ENCODE measurements around the gene CD300LF. TPM values are rescaled to one million over a fixed set of nuclear protein-coding genes. Genes with fewer than 3 reads are reported as not detected.

The CD300LF gene
- total RNA-seq, 2 experiments from 2014 or later: not detected

DNA sequence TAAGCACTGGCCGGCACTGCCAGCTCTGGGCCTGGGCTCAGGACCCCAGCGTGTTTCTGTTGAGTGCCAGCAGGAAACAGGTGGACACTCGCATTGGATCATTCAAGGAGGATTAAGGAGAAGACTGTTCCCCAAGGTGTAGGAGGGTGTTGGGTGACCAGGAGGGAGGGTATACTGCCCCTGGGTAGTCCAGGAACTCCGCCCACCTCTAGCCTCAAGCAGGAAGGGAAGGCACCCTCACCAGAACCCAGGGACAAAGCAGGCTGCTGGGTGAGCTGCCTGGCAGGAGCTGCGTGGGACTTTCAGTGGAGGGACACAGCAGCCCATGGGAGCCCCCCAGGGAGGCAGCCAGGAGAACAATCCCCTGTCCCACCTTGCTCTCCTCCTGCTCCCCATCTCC, 16.6 kb upstream of the CD300LF start:
- POLR2A ChIA-PET: no interaction called here
- no peaks in the 10 kb centered on the region for H3K9me3 Mint-ChIP-seq (ENCODE audit: insufficient read depth)
- peaks cover 10% of the 10 kb centered on the region for H3K27me3 Mint-ChIP-seq (ENCODE audit: low read depth)
- H3K4me3 Mint-ChIP-seq: no peak overlapping the region
- DNase-seq: no peak
- CTCF ChIA-PET: interaction anchor here (1.6 kb wide), 1 partner anchor 72 kb away, joined by 9 read pairs; no protein-coding TSS in a partner anchor
- no peak overlapping the region for H3K27ac Mint-ChIP-seq
- peaks cover 23% of the 10 kb centered on the region for H3K4me1 Mint-ChIP-seq (ENCODE audit: low read depth)
- ATAC-seq: no peak
- no peaks in the 10 kb centered on the region for H3K36me3 Mint-ChIP-seq (ENCODE audit: low read depth)

DNA sequence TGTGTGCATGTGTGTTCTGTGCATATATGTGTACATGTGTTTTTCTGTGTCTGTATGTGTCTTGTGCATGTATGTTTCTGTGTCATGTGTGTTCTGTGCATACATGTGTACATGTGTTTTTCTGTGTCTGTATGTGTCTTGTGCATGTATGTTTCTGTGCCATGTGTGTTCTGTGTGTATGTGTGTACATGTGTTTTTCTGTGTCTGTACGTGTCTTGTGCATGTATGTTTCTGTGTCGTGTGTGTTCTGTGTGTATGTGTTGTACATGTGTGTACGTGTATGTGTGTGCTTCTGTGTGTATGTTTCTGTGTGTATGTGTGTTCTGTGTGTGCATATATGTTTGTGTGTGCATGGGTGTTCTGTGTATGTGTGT, 16.0 kb upstream of the CD300LF start:
- H3K36me3 Mint-ChIP-seq (ENCODE audit: low read depth): no peaks in the 10 kb centered on the region
- peaks cover 30% of the 10 kb centered on the region for H3K4me1 Mint-ChIP-seq (ENCODE audit: low read depth)
- H3K27me3 Mint-ChIP-seq (ENCODE audit: low read depth): peaks cover 16% of the 10 kb centered on the region
- DNase-seq (no peak), ATAC-seq (no peak)
- H3K4me3 Mint-ChIP-seq: no peak overlapping the region
- H3K27ac Mint-ChIP-seq: no peak overlapping the region
- ChIA-PET POLR2A (no interaction called here), CTCF (interaction anchor here (1.6 kb wide), 1 partner anchor 71 kb away, joined by 9 read pairs; no protein-coding TSS in a partner anchor)
- no peaks in the 10 kb centered on the region for H3K9me3 Mint-ChIP-seq (ENCODE audit: insufficient read depth)

DNA sequence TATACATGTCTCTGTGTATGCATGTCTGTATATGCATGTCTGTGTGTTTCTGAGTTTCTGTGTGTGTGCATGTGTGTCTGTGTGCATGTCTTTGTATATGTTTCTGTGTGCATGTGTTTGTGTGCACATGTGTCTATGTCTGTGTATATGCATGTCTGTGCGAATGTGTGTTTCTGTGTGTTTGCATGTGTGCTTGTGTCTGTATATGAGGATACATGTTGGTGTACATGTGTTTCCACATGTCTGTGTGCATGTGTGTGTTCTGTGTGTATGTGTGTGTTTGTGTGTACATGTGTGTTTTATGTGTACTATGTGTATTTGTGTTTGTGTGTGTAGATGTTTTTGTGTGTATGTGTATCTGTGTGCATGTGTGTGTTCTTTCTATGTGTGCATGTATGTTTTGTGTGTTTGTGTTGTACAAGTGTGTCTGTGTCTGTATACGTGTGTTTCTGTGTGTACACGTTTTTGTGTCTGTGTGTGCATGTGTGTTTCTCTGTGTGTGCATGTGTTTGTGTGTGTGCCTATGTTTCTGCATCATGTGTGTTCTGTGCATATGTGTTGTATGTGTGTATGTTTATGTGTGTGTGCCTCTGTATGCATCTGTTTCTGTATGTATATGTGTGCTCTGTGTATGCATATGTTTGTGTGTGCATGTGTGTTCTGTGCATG, 15.4 kb upstream of the CD300LF start:
- DNase-seq (no peak), ATAC-seq (no peak)
- no peaks in the 10 kb centered on the region for H3K36me3 Mint-ChIP-seq (ENCODE audit: low read depth)
- H3K27ac Mint-ChIP-seq: no peak overlapping the region
- no peaks in the 10 kb centered on the region for H3K9me3 Mint-ChIP-seq (ENCODE audit: insufficient read depth)
- ChIA-PET CTCF (no interaction called here), POLR2A (no interaction called here)
- peaks cover 30% of the 10 kb centered on the region for H3K4me1 Mint-ChIP-seq (ENCODE audit: low read depth)
- H3K4me3 Mint-ChIP-seq: no peak overlapping the region
- H3K27me3 Mint-ChIP-seq (ENCODE audit: low read depth): peaks cover 16% of the 10 kb centered on the region

DNA sequence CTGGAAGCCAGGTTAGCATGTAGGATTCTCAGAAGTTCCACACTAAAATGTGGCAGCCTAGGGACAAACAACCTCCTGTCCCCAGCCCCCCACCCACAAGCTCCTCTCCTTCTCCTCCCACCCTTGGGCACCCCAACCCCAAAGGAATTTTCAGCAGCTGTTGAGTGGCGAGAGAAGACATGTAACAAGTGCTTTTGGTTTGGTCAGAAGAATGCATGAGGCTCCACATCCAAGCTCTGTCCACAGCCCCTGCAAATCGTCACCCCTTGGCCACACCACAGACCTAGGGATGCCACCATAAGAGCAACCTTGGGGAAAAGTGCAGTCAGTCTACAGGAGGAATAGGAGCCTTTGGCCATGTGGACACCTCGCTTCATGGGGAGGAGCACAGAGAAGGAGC, 12.4 kb upstream of the CD300LF start:
- DNase-seq (no peak), ATAC-seq (no peak)
- Mint-ChIP-seq H3K27me3 (ENCODE audit: low read depth) (peaks cover 28% of the 10 kb centered on the region), H3K4me1 (ENCODE audit: low read depth) (peaks cover 15% of the 10 kb centered on the region), H3K36me3 (ENCODE audit: low read depth) (no peaks in the 10 kb centered on the region), H3K9me3 (ENCODE audit: insufficient read depth) (no peaks in the 10 kb centered on the region), H3K4me3 (no peak overlapping the region), H3K27ac (no peak overlapping the region)
- ChIA-PET POLR2A (interaction anchor here (0.8 kb wide), 1 partner anchor 13 kb away, joined by 3 read pairs; no protein-coding TSS in a partner anchor), CTCF (interaction anchor here (2.5 to 6.0 kb wide), 2 partner anchors 12 to 68 kb away, joined by 12 to 45 read pairs; partner anchors contain the start of gene RAB37)

DNA sequence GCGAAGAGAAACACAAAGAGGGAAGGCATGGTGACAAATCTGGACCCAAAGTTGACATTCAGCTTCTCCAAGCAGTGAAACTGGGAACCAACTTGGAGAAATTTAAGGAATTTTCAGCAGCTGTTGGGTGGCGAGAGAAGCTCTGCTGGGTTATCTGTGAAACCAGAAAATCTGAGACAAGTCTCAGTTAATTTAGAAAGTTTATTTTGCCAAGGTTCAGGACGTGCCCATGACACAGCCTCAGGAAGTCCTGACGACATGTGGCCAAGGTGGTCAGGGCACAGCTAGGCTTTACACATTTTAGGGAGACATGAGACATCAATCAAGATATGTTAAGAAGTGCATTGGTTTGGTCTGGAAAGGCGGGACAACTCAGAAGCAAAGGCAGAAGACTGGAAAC, 11.2 kb upstream of the CD300LF start:
- Mint-ChIP-seq H3K4me1 (ENCODE audit: low read depth) (peaks cover 9% of the 10 kb centered on the region), H3K4me3 (no peak overlapping the region), H3K27ac (no peak overlapping the region), H3K36me3 (ENCODE audit: low read depth) (no peaks in the 10 kb centered on the region), H3K27me3 (ENCODE audit: low read depth) (peaks cover 32% of the 10 kb centered on the region), H3K9me3 (ENCODE audit: insufficient read depth) (no peaks in the 10 kb centered on the region)
- ATAC-seq (no peak), DNase-seq (no peak)
- POLR2A ChIA-PET: no interaction called here
- CTCF ChIA-PET: interaction anchor here (2.5 to 6.0 kb wide), 2 partner anchors 13 to 67 kb away, joined by 12 to 45 read pairs; partner anchors contain the start of gene RAB37

DNA sequence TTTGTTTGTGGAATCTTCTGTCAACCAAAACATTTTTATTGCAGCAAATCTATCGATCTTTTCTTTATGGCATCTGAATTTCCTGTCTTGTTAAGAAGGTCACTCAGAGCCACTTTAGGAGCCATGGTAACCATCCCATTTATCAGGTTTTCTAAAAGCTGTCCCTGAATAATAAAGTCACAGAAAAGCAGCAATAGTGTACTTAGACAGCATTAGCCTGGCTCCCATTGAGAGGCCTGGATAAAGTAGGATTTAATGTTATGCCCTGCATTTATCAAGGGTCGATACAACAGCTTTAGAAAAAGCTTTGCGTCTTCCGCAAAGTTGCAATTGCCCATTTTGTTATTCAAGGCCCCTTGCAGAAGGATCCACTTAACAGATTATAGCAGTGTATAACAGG, 10.1 kb upstream of the CD300LF start:
- Mint-ChIP-seq H3K27me3 (ENCODE audit: low read depth) (peaks cover 39% of the 10 kb centered on the region), H3K4me3 (no peak overlapping the region), H3K36me3 (ENCODE audit: low read depth) (no peaks in the 10 kb centered on the region), H3K27ac (no peak overlapping the region), H3K4me1 (ENCODE audit: low read depth) (peaks cover 9% of the 10 kb centered on the region), H3K9me3 (ENCODE audit: insufficient read depth) (no peaks in the 10 kb centered on the region)
- no peak for ATAC-seq
- no peak for DNase-seq
- ChIA-PET CTCF (interaction anchor here (1.1 to 6.0 kb wide), 3 partner anchors 14 to 68 kb away, joined by 3 to 45 read pairs (median 5); partner anchors contain the start of gene RAB37), POLR2A (interaction anchor here (0.7 kb wide), 1 partner anchor 50 kb away, joined by 3 read pairs; no protein-coding TSS in a partner anchor)

DNA sequence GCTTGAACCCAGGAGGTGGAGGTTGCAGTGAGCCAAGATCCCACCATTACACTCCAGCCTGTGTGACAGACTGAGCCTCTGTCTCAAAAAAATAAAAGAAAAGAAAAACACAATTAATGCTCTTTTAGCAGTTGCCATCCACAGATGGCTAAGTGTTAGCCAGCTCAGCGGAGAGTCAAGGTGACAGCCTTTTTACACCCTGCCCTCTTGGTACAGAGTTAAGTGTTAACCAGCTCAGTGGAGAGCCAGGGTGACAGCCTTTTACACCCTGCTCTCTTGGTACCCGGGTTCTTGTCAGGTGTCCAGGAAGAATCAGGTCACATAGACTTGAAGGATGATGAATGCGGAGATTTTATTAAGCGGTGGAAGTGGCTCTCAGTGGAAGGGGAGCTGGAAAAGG, 7.8 kb upstream of the CD300LF start:
- Mint-ChIP-seq H3K4me1 (ENCODE audit: low read depth) (peaks cover 9% of the 10 kb centered on the region), H3K9me3 (ENCODE audit: insufficient read depth) (no peaks in the 10 kb centered on the region)
- CTCF ChIA-PET: interaction anchor here (6.0 kb wide), 1 partner anchor 17 kb away, joined by 45 read pairs; the partner anchor contains the start of gene RAB37

DNA sequence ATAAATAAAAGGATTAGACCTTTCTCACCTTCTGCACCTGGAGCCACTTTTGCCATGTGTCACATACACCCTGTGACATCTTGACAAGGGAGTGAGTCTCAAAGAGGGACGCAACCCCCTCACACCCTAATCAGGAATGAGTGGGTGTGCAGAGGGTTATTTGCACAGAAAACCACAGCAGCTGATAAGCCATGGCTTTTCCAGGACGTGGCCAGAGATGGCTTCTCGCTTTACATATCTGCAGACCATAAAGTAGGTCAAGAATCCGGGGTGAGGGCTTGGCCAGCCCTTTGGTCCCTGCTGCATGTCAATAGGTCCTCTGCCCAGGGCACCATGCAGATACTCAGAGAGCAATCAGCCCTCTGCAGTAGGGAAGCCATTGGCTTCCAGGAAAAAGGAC, 2.4 kb upstream of the CD300LF start:
- no peak overlapping the region for H3K4me3 Mint-ChIP-seq
- H3K4me1 Mint-ChIP-seq (ENCODE audit: low read depth): no peaks in the 10 kb centered on the region
- ATAC-seq (no peak), DNase-seq (no peak)
- no peaks in the 10 kb centered on the region for H3K9me3 Mint-ChIP-seq (ENCODE audit: insufficient read depth)
- H3K27me3 Mint-ChIP-seq (ENCODE audit: low read depth): peaks cover 34% of the 10 kb centered on the region
- H3K36me3 Mint-ChIP-seq (ENCODE audit: low read depth): no peaks in the 10 kb centered on the region
- CTCF ChIA-PET: interaction anchor here (2.1 kb wide), 1 partner anchor 57 kb away, joined by 8 read pairs; no protein-coding TSS in a partner anchor
- H3K27ac Mint-ChIP-seq: no peak overlapping the region
- POLR2A ChIA-PET: no interaction called here

More for the DNA sequence above, 7.8 kb upstream of the CD300LF start:
- no peak overlapping the region for H3K27ac Mint-ChIP-seq
- H3K4me3 Mint-ChIP-seq: no peak overlapping the region
- POLR2A ChIA-PET: no interaction called here
- DNase-seq (no peak), ATAC-seq (no peak)
- no peaks in the 10 kb centered on the region for H3K36me3 Mint-ChIP-seq (ENCODE audit: low read depth)
- peaks cover 47% of the 10 kb centered on the region for H3K27me3 Mint-ChIP-seq (ENCODE audit: low read depth)

DNA sequence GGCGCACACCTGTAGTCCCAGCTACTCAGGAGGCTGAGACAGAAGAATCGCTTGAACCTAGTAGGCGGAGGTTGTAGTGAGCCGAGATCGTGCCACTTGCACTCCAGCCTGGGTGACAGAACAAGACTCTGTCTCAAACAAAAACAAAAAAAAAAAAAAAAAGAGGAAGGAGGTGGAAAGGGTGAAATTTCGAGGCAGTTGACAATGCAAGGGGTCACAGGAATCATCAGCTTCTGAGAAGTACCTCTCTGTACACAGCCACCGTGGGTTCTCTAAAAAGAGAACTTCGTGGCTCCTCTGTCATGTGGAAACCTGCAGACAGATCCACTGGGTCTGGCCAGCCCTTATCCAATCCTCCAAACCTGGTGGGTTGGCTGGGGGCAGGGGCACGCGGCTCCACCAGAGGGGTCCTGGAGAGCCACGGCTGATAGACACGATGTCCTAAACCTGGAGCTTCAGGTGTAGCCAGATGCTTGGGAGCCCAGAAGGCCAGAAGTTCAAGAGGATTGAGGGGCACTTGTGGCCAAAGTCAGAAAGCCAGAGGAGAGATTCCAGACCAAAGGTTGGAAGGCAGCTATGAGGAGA, 540 bp upstream of the CD300LF start:
- H3K4me3 Mint-ChIP-seq: no peak overlapping the region
- ATAC-seq (no peak), DNase-seq (no peak)
- no peaks in the 10 kb centered on the region for H3K9me3 Mint-ChIP-seq (ENCODE audit: insufficient read depth)
- H3K27ac Mint-ChIP-seq: no peak overlapping the region
- CTCF ChIA-PET: interaction anchor here (2.1 kb wide), 1 partner anchor 55 kb away, joined by 8 read pairs; no protein-coding TSS in a partner anchor
- H3K4me1 Mint-ChIP-seq (ENCODE audit: low read depth): no peaks in the 10 kb centered on the region
- POLR2A ChIA-PET: interaction anchor here (0.6 kb wide), 1 partner anchor 26 kb away, joined by 3 read pairs; no protein-coding TSS in a partner anchor
- no peaks in the 10 kb centered on the region for H3K36me3 Mint-ChIP-seq (ENCODE audit: low read depth)
- peaks cover 25% of the 10 kb centered on the region for H3K27me3 Mint-ChIP-seq (ENCODE audit: low read depth)

DNA sequence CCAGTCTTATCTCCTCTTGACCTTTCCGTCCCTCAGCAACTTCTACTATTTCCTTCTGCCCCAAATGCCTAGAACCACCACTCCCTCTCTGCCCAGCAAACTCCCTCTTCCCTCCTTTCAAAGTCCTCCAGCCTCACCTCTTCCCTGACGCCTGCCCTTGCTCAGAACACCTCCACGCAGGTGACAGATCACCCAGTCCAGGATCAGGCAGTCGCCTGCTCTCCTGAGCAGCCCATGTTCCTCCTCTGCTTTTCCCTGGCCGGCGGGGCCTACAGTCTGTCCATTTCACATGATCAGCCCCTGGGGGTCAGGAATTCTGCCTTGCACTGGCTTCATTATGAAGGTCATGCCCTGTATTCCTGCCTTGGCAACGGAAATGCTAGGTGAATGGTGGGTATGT, 422 bp downstream of the CD300LF start:
- H3K27ac Mint-ChIP-seq: no peak overlapping the region
- H3K4me1 Mint-ChIP-seq (ENCODE audit: low read depth): no peaks in the 10 kb centered on the region
- ATAC-seq: no peak
- ChIA-PET POLR2A (no interaction called here), CTCF (no interaction called here)
- no peaks in the 10 kb centered on the region for H3K9me3 Mint-ChIP-seq (ENCODE audit: insufficient read depth)
- H3K36me3 Mint-ChIP-seq (ENCODE audit: low read depth): no peaks in the 10 kb centered on the region
- peaks cover 20% of the 10 kb centered on the region for H3K27me3 Mint-ChIP-seq (ENCODE audit: low read depth)
- H3K4me3 Mint-ChIP-seq: no peak overlapping the region
- no peak for DNase-seq

DNA sequence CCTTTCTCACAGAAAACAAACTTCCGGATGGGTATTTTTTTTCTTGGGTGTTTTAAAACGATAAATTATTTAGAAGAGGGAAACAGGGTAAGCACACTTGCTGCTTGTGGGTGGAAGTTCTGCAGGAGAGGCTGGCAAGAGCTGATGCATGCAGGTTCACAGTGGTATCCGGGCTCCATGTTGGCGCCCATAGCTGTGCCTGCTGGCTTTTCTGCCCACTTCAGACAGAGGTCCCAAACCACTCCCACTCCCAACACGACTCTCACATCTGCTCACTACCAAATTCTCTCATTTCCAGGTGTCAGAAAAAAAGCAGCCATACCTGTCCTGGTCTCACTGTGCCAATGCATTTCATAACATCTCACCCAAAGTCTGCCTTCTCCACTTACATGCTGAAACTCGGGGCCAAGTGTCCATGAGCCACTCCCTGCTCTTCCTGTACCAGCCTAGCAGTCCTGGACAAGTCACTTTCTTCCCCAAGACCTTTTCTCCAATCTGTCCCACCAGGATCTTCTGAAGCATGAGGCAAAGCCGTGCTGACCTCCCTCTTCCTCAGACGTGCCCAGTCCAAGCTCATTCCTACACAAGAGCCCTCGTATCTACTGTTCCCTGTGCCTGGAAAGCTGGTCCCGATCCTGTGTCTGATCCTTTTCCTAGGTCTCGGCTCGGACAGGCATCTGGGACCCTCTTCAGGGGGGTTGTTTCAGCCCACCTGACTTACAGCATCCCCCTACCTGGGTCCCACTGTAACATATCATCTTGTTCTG, 1.5 kb downstream of the CD300LF start:
- POLR2A ChIA-PET: no interaction called here
- CTCF ChIA-PET: interaction anchor here (1.1 kb wide), 1 partner anchor 26 kb away, joined by 4 read pairs; the partner anchor contains the start of gene RAB37
- no peaks in the 10 kb centered on the region for H3K9me3 Mint-ChIP-seq (ENCODE audit: insufficient read depth)

DNA sequence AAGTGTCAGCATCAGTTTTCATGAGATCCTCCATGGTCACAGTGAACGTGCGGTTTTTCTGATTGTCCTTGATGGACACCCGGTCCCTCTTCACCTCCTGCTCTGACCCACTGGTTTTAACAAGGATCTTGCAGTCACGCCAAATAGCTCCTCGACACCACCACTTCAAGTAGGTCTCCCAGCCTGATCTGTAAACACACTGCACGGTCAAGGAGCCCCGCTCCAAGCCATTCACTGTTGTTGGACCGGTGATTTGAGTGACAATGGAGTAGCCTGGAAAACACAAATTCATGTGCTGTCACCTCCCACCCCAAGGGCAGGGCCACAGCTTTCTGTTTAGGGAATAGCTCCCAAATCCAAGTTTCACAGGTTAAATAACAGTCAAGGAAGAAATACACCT, 8.2 kb downstream of the CD300LF start:
- Mint-ChIP-seq H3K4me3 (no peak overlapping the region), H3K27ac (no peak overlapping the region), H3K4me1 (ENCODE audit: low read depth) (no peaks in the 10 kb centered on the region), H3K9me3 (ENCODE audit: insufficient read depth) (no peaks in the 10 kb centered on the region), H3K27me3 (ENCODE audit: low read depth) (peaks cover 20% of the 10 kb centered on the region), H3K36me3 (ENCODE audit: low read depth) (no peaks in the 10 kb centered on the region)
- ChIA-PET CTCF (no interaction called here), POLR2A (no interaction called here)
- DNase-seq (no peak), ATAC-seq (no peak)

More for the DNA sequence above, 1.5 kb downstream of the CD300LF start:
- Mint-ChIP-seq H3K36me3 (ENCODE audit: low read depth) (no peaks in the 10 kb centered on the region), H3K27me3 (ENCODE audit: low read depth) (peaks cover 23% of the 10 kb centered on the region), H3K27ac (no peak overlapping the region), H3K4me3 (no peak overlapping the region), H3K4me1 (ENCODE audit: low read depth) (no peaks in the 10 kb centered on the region)
- DNase-seq (no peak), ATAC-seq (no peak)
